T-helper 17 cell (primary cell): ENCODE data around the gene FAM110D. TPM values are rescaled to one million over a fixed set of nuclear protein-coding genes. Genes with fewer than 3 reads are reported as not detected.

Source experiments
- ATAC-seq: fragments of 150-1000 bp; cut with Tn5 transposase; 2 replicates; pipeline ENCODE4 v1.10.0; 2021; ENCODE audit warnings: mild to moderate bottlenecking, moderate library complexity
- DNase-seq, 3 donors: peaks; one replicate each; pipeline versions ENCODE4 v3.0.0 to v3.0.0-alpha.2; 2020 to 2021
- H3K9me3 ChIP-seq: one replicate; pipeline ENCODE4 v1.7.0; 2013; ENCODE audit warnings: low read length, mild to moderate bottlenecking; ENCODE audit not compliant: control insufficient read depth, poor library complexity, severe bottlenecking
- H3K27ac Mint-ChIP-seq: one replicate; pipeline ENCODE4 v1.8.0; 2022; ENCODE audit warnings: mild to moderate bottlenecking, moderate library complexity, mixed read lengths
- H3K27me3 Mint-ChIP-seq: one replicate; pipeline ENCODE4 v1.8.0; 2022; ENCODE audit warnings: mixed read lengths
- H3K36me3 Mint-ChIP-seq: one replicate; pipeline ENCODE4 v1.8.0; 2022; ENCODE audit warnings: low read depth, mixed read lengths
- H3K4me1 Mint-ChIP-seq: one replicate; pipeline ENCODE4 v1.8.0; 2022; ENCODE audit warnings: mild to moderate bottlenecking, mixed read lengths
- H3K4me3 Mint-ChIP-seq: one replicate; pipeline ENCODE4 v1.8.0; 2022; ENCODE audit warnings: mild to moderate bottlenecking, moderate library complexity, mixed read lengths
- total RNA-seq, 4 donors: library from RNA in 2 of 4; stranded (reverse) in 2 of 4; gene quantifications; one replicate each; pipeline ENCODE4 v1.2.3 and lab custom pipeline; 2022 to 2026

FAM110D gene
- total RNA-seq, 2 donors from 2014 or later: not detected

DNA sequence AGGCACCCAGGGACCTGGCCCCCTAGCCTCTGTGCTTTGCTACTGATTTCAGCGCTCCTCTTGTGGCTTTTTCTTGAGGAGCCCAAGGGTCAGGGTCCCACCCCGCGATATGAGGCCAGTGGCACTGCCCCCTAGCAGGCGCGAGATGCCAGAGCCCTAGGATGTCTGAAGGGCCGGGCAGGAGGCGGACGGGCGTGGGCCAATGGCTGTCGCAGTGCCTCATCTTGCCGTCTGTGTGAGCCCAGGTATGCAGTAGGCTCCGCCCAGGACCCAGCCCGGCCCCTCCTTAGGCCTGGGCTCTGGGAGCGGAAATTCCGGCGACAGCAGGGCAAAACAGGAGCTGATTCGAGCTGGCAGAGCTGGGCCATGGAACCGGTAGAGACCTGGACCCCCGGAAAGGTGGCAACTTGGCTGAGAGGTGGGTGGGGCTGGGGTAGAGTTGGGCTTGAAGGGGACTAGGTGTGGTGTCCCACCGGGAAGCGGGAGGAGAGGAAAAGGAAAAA lies 18.4 kb downstream of the FAM110D start, which contains the start of gene CNKSR1:
Gene CNKSR1, plus strand, starts transcription at position 310 of the 503 bp plus-strand sequence. Its CDS starts 57 bp downstream, at position 367.
- H3K4me1 Mint-ChIP-seq: peaks cover 2% of the 10 kb centered on the region
- H3K27ac Mint-ChIP-seq: peak within 1 kb of the TSS; percentile 34
- no peaks in the 10 kb centered on the region for H3K27me3 Mint-ChIP-seq
- DNase-seq (no peak), ATAC-seq (no peak)
- no peaks in the 10 kb centered on the region for H3K9me3 ChIP-seq
- no peaks in the 10 kb centered on the region for H3K36me3 Mint-ChIP-seq
- no peak within 1 kb of the TSS for H3K4me3 Mint-ChIP-seq

DNA sequence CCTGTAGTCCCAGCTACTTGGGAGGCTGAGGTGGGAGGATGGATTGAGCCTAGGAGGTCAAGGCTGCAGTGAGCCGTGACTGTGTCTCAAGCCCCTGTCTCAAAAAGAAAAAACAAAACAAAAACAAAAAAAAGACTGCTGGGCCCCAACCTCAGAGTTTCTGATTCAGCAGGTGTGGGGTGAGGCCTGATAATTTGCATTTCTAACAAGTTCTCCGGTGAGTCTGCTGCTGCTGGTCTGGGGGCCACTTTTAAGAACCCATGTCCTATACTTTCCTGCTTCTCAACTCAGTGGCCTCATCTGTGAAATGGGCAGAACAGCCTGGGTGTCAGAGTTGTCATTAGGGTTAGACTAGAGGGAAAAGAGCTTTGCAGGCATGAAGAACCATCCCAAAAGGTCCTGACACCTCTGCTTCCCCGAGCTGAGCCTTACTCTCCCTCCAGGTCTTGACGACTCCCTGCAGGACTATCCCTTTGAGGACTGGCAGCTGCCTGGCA lies 21.2 kb downstream of the FAM110D start:
- Mint-ChIP-seq H3K27ac (no peak overlapping the region), H3K27me3 (no peaks in the 10 kb centered on the region)
- no peak for DNase-seq

DNA sequence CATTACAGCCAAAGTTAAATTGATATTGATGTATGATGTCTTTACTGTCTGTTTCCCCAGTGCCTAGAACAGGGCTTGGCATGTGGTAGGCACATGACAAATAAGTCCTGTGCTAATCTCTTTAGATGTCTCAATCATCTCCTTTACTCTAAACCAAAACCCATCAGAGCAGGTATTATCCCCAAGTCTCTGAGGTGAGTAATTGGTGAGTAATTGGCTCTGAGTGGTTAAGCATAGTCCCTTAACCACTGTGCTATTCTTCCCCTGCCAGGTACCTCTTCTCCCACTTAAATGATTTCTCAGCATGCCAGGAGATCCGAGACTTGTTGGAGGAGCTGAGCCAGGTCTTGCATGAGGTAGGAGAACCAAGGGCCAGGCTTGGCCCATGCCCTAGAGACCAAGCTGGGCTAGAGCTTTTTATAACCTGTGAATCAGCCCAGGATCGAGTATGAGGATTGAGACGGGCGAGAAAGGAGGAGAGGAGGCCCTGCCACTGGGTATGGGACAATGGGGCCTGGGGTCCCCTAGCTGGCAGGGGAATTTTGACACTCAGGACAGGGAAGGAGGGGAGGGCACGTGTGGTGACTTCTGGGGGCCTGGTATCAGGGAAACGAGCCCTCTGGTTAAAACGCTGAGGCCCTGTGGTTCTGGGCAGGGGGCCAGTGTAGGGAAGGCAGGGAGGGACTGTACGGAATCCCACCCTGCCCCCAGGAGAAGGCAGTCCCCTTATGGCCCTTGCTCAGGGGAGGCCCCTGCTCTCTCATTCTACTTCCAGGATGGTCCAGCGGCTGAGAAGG lies 22.9 kb downstream of the FAM110D start:
- no peak for DNase-seq
- no peaks in the 10 kb centered on the region for H3K9me3 ChIP-seq
- Mint-ChIP-seq H3K27me3 (no peaks in the 10 kb centered on the region), H3K27ac (no peak overlapping the region), H3K4me3 (no peak overlapping the region), H3K36me3 (no peaks in the 10 kb centered on the region), H3K4me1 (peaks cover 2% of the 10 kb centered on the region)
- no peak for ATAC-seq

More for the DNA sequence above, 21.2 kb downstream of the FAM110D start:
- Mint-ChIP-seq H3K4me1 (peaks cover 2% of the 10 kb centered on the region), H3K4me3 (no peak overlapping the region), H3K36me3 (no peaks in the 10 kb centered on the region)
- ATAC-seq: no peak
- no peaks in the 10 kb centered on the region for H3K9me3 ChIP-seq

DNA sequence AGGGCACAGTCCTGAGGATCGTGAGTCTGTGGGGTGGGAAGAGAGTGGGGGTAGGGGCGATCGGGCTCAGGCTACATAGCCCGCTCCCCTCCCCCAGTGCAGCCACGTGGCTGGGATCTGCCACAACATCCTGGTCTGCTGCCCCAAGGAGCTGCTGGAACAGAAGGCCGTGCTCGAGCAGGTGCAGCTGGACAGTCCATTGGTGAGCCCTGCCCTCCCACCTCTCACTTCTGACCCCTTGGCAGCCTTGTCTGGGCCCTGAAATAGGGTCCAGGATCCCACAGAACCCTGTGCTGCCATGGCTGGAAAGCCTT lies 23.5 kb downstream of the FAM110D start:
- peaks cover 2% of the 10 kb centered on the region for H3K4me1 Mint-ChIP-seq
- no peak overlapping the region for H3K27ac Mint-ChIP-seq
- no peaks in the 10 kb centered on the region for H3K36me3 Mint-ChIP-seq
- ATAC-seq: no peak
- H3K4me3 Mint-ChIP-seq: no peak overlapping the region
- no peaks in the 10 kb centered on the region for H3K27me3 Mint-ChIP-seq
- no peaks in the 10 kb centered on the region for H3K9me3 ChIP-seq
- DNase-seq: no peak

DNA sequence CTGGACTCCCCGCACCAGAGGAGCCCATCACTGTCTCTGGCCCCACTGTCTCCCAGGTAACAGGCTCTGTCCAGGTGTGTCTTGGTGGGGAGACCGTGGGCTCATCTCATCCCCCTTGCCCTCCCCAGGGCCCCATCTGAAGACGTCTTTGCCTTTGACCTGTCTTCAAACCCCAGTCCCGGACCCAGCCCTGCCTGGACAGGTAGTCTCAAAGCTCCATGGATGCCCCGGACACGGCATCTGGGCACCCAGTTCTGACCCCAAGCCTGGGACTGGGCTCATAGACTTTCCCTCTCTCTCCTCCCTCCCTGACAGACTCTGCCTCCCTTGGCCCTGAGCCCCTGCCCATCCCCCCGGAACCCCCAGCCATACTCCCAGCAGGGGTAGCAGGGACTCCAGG lies 25.2 kb downstream of the FAM110D start:
- DNase-seq (no peak), ATAC-seq (no peak)
- Mint-ChIP-seq H3K27ac (no peak overlapping the region), H3K4me3 (no peak overlapping the region), H3K36me3 (no peaks in the 10 kb centered on the region), H3K4me1 (peaks cover 2% of the 10 kb centered on the region), H3K27me3 (no peaks in the 10 kb centered on the region)
- H3K9me3 ChIP-seq: no peaks in the 10 kb centered on the region

DNA sequence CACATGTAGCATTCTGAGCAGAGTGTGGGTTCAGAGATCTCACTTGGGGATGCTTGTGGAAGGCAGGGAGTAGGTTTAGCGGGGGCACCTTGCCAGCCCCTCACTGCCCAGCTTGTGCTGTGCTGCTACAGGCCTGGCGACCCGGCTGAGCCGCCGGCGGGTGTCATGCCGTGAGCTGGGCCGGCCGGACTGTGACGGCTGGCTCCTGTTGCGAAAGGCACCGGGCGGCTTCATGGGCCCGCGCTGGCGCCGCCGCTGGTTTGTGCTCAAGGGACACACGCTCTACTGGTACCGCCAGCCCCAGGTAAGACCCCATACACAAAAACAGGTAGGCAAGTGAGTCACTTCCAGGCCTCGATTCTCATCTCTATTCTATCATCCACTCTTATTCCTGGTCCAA lies 26.0 kb downstream of the FAM110D start:
- H3K27ac Mint-ChIP-seq: no peak overlapping the region
- ATAC-seq (no peak), DNase-seq (no peak)
- no peaks in the 10 kb centered on the region for H3K36me3 Mint-ChIP-seq
- H3K27me3 Mint-ChIP-seq: no peaks in the 10 kb centered on the region
- no peak overlapping the region for H3K4me3 Mint-ChIP-seq
- H3K9me3 ChIP-seq: no peaks in the 10 kb centered on the region
- H3K4me1 Mint-ChIP-seq: peaks cover 2% of the 10 kb centered on the region

DNA sequence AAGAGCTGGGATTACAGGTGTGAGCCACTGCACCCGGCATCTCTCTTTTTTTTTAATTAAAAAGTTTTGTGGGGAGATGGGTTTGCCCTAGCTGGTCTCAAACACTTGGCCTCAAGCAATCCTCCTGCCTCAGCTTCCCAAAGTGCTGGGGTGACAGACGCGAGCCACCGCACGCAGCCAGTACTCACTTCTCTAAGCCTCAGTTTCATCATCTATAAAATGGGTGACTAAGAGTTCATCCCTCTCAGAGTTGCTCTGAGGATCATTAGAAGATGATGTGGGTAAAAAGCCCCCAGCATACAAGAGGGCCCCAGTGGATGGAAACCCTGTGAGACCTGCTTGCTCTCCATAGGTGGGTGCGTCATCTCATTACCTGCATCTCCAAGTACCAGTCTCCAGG lies 29.0 kb downstream of the FAM110D start:
- Mint-ChIP-seq H3K4me3 (no peak overlapping the region), H3K4me1 (peaks cover 12% of the 10 kb centered on the region), H3K27ac (no peak overlapping the region), H3K27me3 (no peaks in the 10 kb centered on the region), H3K36me3 (no peaks in the 10 kb centered on the region)
- H3K9me3 ChIP-seq: no peaks in the 10 kb centered on the region
- DNase-seq: no peak
- no peak for ATAC-seq

DNA sequence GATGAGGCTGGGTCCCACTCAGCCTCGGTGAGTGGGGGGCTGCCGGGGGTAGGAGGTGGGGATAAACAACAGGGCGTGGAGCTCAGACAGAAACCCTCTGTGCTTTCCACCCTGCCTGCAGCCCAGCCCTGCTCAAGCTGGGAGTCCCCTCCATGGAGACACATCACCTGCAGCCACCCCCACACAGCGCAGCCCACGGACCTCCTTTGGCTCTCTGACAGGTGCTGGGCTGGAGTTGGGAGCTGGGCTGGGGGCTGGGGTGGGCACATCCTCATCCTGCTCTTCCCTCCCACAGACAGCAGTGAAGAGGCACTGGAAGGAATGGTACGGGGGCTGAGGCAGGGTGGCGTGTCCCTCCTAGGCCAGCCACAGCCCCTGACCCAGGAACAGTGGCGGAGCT lies 29.6 kb downstream of the FAM110D start:
- no peak for ATAC-seq
- H3K9me3 ChIP-seq: no peaks in the 10 kb centered on the region
- DNase-seq: no peak
- Mint-ChIP-seq H3K27me3 (no peaks in the 10 kb centered on the region), H3K4me1 (peaks cover 12% of the 10 kb centered on the region), H3K27ac (no peak overlapping the region), H3K4me3 (no peak overlapping the region), H3K36me3 (no peaks in the 10 kb centered on the region)

DNA sequence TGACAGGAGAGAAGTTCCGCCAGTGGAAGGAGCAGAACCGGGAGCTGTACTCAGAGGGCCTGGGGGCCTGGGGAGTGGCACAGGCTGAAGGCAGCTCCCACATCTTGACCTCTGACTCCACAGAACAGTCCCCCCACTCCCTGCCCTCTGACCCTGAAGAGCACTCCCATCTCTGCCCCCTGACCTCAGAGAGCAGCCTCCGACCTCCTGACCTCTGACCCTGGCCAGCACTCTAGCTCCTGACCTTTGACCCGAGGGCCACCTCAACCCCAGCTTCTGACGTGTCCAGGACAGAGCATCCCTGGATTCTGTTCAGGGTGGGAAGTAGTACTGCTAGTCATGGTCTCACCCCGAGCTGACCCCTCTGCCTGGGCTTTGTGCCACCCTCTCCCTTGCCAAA lies 30.5 kb downstream of the FAM110D start:
- DNase-seq (no peak), ATAC-seq (no peak)
- H3K27me3 Mint-ChIP-seq: no peaks in the 10 kb centered on the region
- no peak overlapping the region for H3K27ac Mint-ChIP-seq
- no peak overlapping the region for H3K4me3 Mint-ChIP-seq
- no peaks in the 10 kb centered on the region for H3K36me3 Mint-ChIP-seq
- peaks cover 16% of the 10 kb centered on the region for H3K4me1 Mint-ChIP-seq
- H3K9me3 ChIP-seq: no peaks in the 10 kb centered on the region

DNA sequence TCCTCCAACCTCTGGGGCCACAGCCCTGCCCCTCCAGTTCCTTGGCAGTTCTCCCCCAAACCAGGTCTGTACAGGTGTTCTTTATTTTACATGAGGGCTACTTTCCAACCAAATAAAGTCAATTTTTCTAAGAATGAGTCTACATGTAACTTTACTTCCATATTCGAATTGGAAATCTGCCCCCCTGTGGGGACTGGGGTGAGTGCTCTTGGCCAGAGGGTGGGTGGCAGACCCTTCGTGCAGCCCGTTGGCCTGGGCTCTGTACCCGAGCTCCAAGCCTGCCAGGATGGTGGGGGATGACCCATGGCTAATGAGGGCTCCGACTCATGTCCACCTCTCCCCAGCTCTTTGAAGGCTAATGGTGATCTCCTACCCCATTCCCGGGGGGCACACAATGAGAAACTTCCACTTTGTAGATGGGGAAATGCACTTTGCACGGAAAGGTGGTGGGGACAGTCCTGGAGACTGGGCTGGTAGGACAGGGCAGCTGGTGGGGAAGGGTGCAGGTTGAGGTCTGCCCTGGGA lies 30.9 kb downstream of the FAM110D start:
- ATAC-seq: no peak
- no peaks in the 10 kb centered on the region for H3K27me3 Mint-ChIP-seq
- no peaks in the 10 kb centered on the region for H3K36me3 Mint-ChIP-seq
- no peaks in the 10 kb centered on the region for H3K9me3 ChIP-seq
- no peak overlapping the region for H3K4me3 Mint-ChIP-seq
- no peak overlapping the region for H3K27ac Mint-ChIP-seq
- no peak for DNase-seq
- peaks cover 16% of the 10 kb centered on the region for H3K4me1 Mint-ChIP-seq

DNA sequence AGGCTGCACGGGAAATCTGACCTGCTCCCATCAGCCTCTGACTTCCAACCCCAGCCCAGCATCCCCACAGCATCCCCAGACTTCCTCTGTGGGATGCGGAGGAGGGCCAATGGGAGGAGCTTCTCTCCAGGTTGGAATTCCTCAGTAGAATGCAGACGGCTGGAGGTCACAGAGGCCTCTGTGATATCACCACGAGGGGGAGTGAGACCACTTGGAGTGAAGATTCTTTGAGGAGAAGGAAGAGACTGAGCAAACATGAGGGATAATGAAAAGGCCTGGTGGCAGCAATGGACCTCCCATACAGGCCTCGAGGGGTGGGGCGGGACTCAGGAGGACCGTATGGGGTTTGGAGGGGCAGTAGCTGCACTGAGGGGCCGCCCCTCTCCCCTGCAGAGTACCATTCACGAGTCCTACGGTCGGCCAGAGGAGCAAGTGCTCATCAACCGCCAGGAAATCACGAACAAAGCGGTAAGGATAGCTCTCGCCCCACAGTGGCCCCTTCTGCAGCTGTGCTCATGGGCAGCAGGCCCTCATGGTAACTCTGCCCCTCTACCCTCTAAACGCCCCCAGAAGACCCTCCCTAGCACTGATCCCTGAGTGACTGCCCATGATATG lies 31.6 kb downstream of the FAM110D start, which contains the start of gene CATSPER4:
Gene CATSPER4, plus strand, starts transcription at position 230 of the 615 bp plus-strand sequence. Its CDS starts 26 bp downstream, at position 256.
- Mint-ChIP-seq H3K4me1 (peaks cover 16% of the 10 kb centered on the region), H3K4me3 (no peak within 1 kb of the TSS), H3K27ac (peak within 1 kb of the TSS; percentile 1), H3K27me3 (no peaks in the 10 kb centered on the region), H3K36me3 (no peaks in the 10 kb centered on the region)
- ATAC-seq (no peak), DNase-seq (no peak)
- H3K9me3 ChIP-seq: no peaks in the 10 kb centered on the region

DNA sequence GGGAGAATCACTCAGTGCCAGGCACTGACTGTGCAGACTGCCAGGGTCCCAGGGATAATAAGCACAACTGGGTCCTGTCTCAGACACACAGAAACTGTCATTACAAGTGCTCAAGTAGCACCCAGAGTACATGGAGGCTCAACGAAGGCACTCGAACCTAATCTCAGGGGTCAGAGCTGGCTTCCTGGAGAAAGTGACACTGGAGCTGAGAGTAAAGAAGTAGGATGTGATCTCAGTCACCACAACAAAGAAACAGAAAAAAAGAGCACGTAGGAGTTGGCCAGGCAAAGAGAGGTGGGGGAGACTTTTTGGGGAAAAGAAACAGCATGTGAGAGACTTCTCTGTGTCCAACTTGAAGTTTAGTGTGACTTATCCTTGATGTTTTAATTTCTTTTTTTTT lies 32.9 kb downstream of the FAM110D start:
- no peaks in the 10 kb centered on the region for H3K9me3 ChIP-seq
- Mint-ChIP-seq H3K27ac (peak overlapping the region; percentile 1), H3K4me1 (peaks cover 16% of the 10 kb centered on the region), H3K4me3 (no peak overlapping the region), H3K27me3 (no peaks in the 10 kb centered on the region), H3K36me3 (no peaks in the 10 kb centered on the region)
- no peak for DNase-seq
- peak; percentile 20 for ATAC-seq

DNA sequence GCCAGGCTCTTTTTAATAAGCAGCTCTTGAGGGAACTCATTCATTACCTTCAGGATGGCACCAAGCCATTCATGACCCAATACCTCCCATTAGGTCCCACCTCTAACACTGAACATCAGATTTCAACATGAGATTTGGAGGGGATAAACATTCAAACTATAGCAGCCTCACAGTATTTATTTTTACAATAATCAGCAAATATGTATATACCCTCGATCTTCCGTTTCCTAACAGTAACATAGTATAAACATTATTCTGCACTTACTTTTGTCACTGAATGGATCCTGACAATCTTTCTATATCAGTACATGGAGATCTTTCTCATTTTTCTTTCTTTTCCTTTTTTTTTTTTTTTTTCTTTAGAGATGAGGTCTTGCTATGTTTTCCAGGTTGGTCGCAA lies 36.9 kb downstream of the FAM110D start:
- no peak overlapping the region for H3K27ac Mint-ChIP-seq
- H3K27me3 Mint-ChIP-seq: peaks cover 7% of the 10 kb centered on the region
- H3K9me3 ChIP-seq: no peaks in the 10 kb centered on the region
- DNase-seq (no peak), ATAC-seq (no peak)
- no peak overlapping the region for H3K4me3 Mint-ChIP-seq
- H3K36me3 Mint-ChIP-seq: no peaks in the 10 kb centered on the region
- peaks cover 24% of the 10 kb centered on the region for H3K4me1 Mint-ChIP-seq
